HG03103 (cell line): ENCODE data around the gene TTLL8.

Experiments
- ATAC-seq: cut with Tn5 transposase; IDR thresholded peaks from one replicate; pipeline ENCODE4 v1.9.1; 2021; ENCODE audit warnings: low read depth; ENCODE audit not compliant: unreplicated experiment

The TTLL8 gene

GRCh38 chr22:49970528-49971231 is 87.4 kb downstream of the TTLL8 start:
- ATAC-seq: no peak

DNA sequence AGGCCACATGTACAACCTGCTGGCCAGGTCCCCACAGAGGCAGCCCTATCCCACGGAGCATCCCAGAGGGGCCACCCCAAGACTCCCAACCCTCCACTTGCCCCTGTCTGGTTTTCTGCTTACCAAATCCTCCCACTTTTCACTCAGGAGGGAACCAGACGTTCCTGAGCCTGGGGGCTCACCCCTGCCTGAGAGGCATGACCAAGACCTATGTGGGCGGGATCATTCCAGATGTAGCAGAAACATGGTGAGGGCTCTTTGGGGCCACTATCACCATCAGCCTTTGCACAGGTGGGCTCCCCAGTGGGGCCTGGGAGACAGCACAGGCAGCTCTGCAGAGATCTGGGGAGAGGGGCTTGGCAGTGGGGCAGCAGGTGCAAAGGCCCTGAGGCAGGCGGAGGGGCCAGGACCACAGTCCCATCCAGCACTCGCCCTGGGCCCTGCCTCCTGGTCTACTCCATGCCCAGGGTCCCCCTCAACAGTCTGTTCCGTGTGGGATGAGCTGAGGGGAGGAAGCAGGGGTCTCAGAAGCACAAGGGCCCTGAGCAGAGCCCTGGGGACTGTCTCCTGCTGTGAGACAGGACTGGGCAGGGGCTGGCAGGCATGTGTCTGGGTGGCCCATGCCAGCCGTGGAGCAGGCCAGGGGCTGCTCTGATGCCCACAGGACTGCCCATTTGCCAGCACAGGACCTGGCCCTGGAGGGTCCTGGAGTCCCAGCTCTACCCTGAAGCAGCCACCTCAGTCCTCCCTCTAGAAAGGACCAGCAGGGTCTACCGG is 88.2 kb downstream of the TTLL8 start:
- no peak for ATAC-seq

- ATAC-seq: no peak
Measured at GRCh38 chr22:49968831-49969661, 89.1 kb downstream of the TTLL8 start.
